Activated naive CD4-positive, alpha-beta T cell treated with anti-CD3 and anti-CD28 coated beads, Interleukin-2, amount 50 U/mL, for 24 hours (primary cell): ENCODE measurements around the gene CPVL.
"Not testable (repeated sequence)": the region's sequence is repeated elsewhere in the genome, so short reads cannot be mapped to it uniquely, and the experiment has no call there.

ENCODE experiments used
- H3K27ac Mint-ChIP-seq: one replicate; pipeline ENCODE4 v1.8.0; 2021; ENCODE audit warnings: mild to moderate bottlenecking, mixed read lengths
- H3K27me3 Mint-ChIP-seq: one replicate; pipeline ENCODE4 v1.8.0; 2021; ENCODE audit warnings: mixed read lengths
- H3K36me3 Mint-ChIP-seq: one replicate; pipeline ENCODE4 v1.8.0; 2021; ENCODE audit warnings: mixed read lengths
- H3K4me1 Mint-ChIP-seq: one replicate; pipeline ENCODE4 v1.8.0; 2021; ENCODE audit warnings: mixed read lengths
- H3K4me3 Mint-ChIP-seq: one replicate; pipeline ENCODE4 v1.8.0; 2021; ENCODE audit warnings: mild to moderate bottlenecking, mixed read lengths
- H3K9me3 Mint-ChIP-seq: one replicate; pipeline ENCODE4 v1.8.0; 2021; ENCODE audit warnings: mixed read lengths

The CPVL gene

DNA sequence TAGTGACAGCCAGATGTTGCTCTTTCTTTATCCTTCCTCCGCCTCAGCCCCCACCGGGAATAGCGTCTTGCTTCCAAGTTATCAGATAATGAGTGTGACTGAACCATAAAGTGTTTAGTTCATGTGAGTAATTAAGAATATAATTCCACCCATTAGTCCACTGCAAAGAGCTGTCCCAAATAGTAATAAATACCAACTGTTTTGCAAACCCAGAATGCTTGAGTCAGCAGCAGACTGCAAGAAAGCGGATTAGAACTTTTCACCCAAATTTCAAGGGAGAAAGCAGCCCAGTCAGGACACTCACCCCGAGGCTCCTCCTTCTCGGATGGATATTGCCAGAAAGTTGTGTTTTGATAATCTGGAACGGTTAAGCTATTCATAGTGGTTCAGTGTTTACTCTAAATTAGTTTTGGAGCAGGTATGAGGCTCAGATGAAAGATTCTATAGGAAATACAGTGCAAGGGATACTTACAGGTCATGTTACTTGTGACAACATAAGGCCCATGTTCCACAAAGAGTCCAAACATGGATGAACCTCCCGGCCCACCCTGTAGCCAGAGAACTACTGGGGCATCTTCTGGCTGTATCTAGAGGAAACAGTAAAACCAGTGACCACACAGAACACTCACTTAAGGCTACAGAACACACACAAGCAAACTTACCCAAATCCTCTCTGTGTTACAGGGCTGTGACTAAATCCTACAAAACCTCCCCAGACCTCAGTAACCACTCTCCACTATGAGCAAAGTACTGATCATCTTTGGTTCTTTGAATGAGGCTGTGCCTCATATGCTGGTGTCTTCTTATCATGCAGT lies 50.5 kb downstream of the CPVL start:
- H3K4me3 Mint-ChIP-seq: no peak overlapping the region
- no peak overlapping the region for H3K27ac Mint-ChIP-seq
- H3K4me1 Mint-ChIP-seq: peaks cover 3% of the 10 kb centered on the region
- H3K27me3 Mint-ChIP-seq: peaks cover 1% of the 10 kb centered on the region
- H3K36me3 Mint-ChIP-seq: no peaks in the 10 kb centered on the region
- H3K9me3 Mint-ChIP-seq: no peaks in the 10 kb centered on the region

GRCh38 chr7:29093091-29093490 lies 53.2 kb downstream of the CPVL start:
- not testable (repeated sequence) for H3K4me3 Mint-ChIP-seq, H3K36me3 Mint-ChIP-seq, H3K9me3 Mint-ChIP-seq, H3K27me3 Mint-ChIP-seq, H3K4me1 Mint-ChIP-seq, H3K27ac Mint-ChIP-seq

GRCh38 chr7:29091715-29092114 lies 54.6 kb downstream of the CPVL start:
- Mint-ChIP-seq H3K4me1 (peaks cover 9% of the 10 kb centered on the region), H3K4me3 (peak overlapping the region; percentile 6), H3K36me3 (no peaks in the 10 kb centered on the region), H3K9me3 (no peaks in the 10 kb centered on the region), H3K27me3 (peaks cover 3% of the 10 kb centered on the region), H3K27ac (no peak overlapping the region)

DNA sequence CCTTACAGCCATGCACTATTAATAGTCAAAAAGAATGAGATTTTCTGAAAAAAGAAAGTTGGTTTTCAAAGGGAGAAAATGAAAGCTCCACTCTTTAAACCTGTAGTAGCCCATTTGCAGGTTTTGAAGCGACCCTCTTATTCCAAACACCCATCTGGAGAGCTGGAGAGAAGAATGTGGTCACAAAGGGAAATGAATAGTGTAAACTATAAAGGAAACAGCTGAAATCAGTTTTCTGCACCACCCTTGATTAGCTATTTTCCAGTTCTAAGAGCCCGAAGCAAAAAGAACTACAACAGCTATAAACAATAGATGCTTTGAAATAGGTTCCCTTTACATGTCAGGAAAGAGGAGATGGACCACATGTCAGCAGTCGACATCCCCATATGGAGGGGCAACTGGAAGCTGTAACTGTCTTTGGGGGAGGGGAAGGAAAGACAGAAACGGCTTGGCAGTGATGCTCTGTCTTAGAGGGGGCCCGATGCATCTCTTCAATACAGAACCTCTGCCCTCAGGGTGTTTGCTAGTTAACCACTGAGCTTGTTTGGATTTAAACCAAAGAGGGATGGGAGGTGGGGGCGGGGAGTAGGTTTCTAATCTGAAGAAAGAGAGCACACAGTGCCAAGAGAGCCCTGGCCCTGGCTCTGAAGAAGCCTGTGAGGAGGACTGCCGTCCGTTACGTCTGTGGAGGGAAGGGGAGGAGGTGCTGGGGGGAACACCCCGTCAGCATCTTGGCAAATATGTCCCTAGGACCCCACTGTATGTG lies 55.3 kb downstream of the CPVL start:
- Mint-ChIP-seq H3K27me3 (peaks cover 3% of the 10 kb centered on the region), H3K36me3 (no peaks in the 10 kb centered on the region), H3K4me1 (peaks cover 9% of the 10 kb centered on the region), H3K4me3 (peak overlapping the region; percentile 6), H3K27ac (peak overlapping the region; percentile 10), H3K9me3 (no peaks in the 10 kb centered on the region)

- Mint-ChIP-seq H3K27ac (no peak overlapping the region), H3K4me1 (peaks cover 9% of the 10 kb centered on the region), H3K9me3 (no peaks in the 10 kb centered on the region), H3K36me3 (no peaks in the 10 kb centered on the region), H3K4me3 (no peak overlapping the region), H3K27me3 (peaks cover 3% of the 10 kb centered on the region)
Measured at GRCh38 chr7:29090151-29090805, 56.1 kb downstream of the CPVL start.

- Mint-ChIP-seq H3K27me3 (peaks cover 2% of the 10 kb centered on the region), H3K36me3 (no peaks in the 10 kb centered on the region), H3K27ac (no peak overlapping the region), H3K9me3 (no peaks in the 10 kb centered on the region), H3K4me3 (no peak overlapping the region), H3K4me1 (peaks cover 9% of the 10 kb centered on the region)
Measured at GRCh38 chr7:29087840-29088170, 58.5 kb downstream of the CPVL start.

- Mint-ChIP-seq H3K36me3 (no peaks in the 10 kb centered on the region), H3K4me1 (peaks cover 9% of the 10 kb centered on the region), H3K27me3 (peaks cover 2% of the 10 kb centered on the region), H3K9me3 (no peaks in the 10 kb centered on the region), H3K27ac (no peak overlapping the region), H3K4me3 (no peak overlapping the region)
Measured at GRCh38 chr7:29086545-29086944, 59.8 kb downstream of the CPVL start.

DNA sequence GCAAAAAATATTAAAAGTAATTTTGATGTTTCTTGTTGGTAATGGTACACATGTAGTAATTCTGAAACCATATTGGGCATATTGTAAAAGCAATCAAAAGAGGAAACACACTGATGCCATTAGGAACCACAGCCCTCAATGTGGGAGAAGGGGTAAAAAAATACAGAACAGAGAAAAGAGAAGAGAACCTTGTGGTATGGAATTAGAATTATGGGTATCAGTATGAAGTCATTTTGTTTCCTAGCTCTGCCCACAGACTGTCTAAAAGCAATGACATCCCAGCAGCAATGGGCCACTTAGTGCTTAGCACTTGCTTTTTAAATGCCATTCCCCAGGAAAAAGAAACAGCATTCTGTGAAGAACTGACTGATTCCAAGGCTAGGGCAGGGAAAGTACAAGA lies 61.5 kb downstream of the CPVL start:
- Mint-ChIP-seq H3K9me3 (no peaks in the 10 kb centered on the region), H3K27me3 (no peaks in the 10 kb centered on the region), H3K27ac (no peak overlapping the region), H3K4me1 (no peaks in the 10 kb centered on the region), H3K4me3 (no peak overlapping the region), H3K36me3 (no peaks in the 10 kb centered on the region)

DNA sequence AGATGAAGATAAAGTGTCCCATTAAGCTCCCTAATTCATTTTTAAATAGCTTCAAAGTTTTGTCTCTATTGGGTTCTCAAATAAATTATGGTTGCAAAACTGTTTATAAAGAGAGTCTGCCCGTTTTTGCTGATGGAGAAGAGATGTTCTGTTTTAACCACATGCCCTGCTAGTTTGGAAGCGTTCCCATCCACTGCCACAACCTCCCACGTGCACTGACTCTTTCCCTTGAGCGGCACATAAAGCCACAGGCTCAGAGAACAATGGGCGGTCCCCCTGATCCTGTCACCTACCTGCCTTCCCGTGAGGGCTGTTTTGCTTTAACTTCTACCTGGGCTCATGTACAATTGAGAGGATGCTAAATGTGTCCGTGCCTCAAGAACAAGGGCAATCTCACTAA lies 65.5 kb downstream of the CPVL start:
- H3K27me3 Mint-ChIP-seq: no peaks in the 10 kb centered on the region
- H3K9me3 Mint-ChIP-seq: no peaks in the 10 kb centered on the region
- H3K4me1 Mint-ChIP-seq: no peaks in the 10 kb centered on the region
- no peak overlapping the region for H3K27ac Mint-ChIP-seq
- no peak overlapping the region for H3K4me3 Mint-ChIP-seq
- no peaks in the 10 kb centered on the region for H3K36me3 Mint-ChIP-seq

DNA sequence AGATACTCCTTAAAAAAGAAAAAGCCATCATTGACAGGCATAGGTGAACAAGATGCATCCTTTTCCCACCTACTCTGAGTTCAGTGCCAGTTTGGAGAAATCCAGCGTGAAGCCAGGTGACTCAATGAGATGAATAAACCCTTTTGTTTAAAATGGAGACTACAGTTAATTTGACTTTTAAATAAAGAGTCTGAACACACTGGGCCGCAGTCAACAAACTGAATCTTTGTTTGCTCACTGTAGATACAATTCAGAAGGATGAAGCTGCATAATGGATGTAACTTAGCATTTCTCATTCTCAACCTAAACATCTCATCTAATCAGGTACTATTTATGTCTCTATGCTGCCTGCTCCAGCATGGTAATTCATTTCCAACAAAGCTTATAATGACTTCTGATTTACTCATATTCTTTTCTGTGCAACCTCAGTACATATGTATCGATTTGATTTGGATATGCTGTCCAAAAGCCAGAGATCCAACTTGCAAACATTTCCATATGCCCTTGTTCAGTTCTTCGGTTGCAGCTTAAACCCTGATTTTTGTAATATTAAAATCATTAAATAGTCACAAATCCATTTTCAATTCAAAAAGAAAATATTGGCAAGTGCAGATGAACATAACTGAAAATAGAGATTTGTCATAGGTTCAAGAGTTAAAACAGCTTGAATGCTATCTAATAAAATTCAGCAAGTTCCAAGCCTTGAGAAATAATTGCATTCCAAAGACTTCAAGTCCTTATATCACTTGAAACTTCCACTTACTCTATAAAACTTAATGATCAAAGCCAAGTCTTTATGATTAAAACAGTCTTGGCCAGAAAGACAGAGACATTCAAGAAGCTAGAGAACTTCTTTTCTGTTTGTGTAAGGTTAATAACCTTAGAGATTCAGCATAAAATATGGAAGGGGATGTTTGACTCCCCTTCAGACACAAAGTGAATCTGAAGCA lies 67.8 kb downstream of the CPVL start:
- no peaks in the 10 kb centered on the region for H3K4me1 Mint-ChIP-seq
- H3K9me3 Mint-ChIP-seq: no peaks in the 10 kb centered on the region
- no peak overlapping the region for H3K27ac Mint-ChIP-seq
- H3K36me3 Mint-ChIP-seq: no peaks in the 10 kb centered on the region
- no peak overlapping the region for H3K4me3 Mint-ChIP-seq
- H3K27me3 Mint-ChIP-seq: no peaks in the 10 kb centered on the region

DNA sequence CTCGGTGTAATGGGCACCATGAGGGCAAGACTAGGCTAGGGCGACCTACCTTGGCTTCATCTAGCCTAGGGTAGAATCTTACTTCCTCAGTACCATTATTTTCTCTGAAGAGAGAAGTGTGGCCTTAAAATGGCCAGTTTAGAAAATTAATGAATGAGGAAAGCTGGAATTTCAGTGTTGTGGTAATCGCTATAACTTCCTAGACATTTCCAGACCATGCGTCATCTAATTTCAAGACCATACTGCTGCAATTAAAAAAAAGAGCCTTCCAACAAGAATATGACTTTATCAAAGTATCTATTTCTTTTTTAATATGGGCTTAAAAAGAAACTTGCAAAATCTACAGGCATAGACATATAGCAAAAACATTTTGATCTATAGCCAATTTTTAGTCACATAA lies 68.5 kb downstream of the CPVL start:
- Mint-ChIP-seq H3K27me3 (no peaks in the 10 kb centered on the region), H3K27ac (no peak overlapping the region), H3K36me3 (no peaks in the 10 kb centered on the region), H3K9me3 (no peaks in the 10 kb centered on the region), H3K4me3 (no peak overlapping the region), H3K4me1 (no peaks in the 10 kb centered on the region)

- H3K27ac Mint-ChIP-seq: no peak overlapping the region
- H3K4me1 Mint-ChIP-seq: no peaks in the 10 kb centered on the region
- H3K9me3 Mint-ChIP-seq: no peaks in the 10 kb centered on the region
- H3K36me3 Mint-ChIP-seq: no peaks in the 10 kb centered on the region
- no peak overlapping the region for H3K4me3 Mint-ChIP-seq
- no peaks in the 10 kb centered on the region for H3K27me3 Mint-ChIP-seq
Measured at GRCh38 chr7:29077176-29077575, 69.2 kb downstream of the CPVL start.

DNA sequence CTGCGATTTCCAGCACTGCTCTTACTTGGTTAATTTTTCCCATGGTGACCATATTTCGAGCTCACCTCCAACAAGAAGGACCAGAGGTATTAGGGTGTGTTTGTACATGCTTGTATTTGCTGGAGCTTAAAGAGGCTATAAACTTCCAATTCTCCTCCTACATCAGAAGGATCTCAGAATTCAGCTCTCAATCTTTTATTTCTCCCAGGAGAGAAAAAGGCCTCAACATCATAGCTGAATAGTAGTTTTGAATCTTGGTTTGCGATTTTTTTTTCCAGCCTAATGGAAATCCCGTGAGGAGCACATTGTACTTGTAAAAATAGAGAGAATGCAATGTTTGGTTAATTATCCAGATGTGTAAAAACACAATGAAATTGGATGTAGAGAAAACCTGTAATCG lies 69.7 kb downstream of the CPVL start:
- Mint-ChIP-seq H3K27me3 (no peaks in the 10 kb centered on the region), H3K9me3 (no peaks in the 10 kb centered on the region), H3K27ac (no peak overlapping the region), H3K4me1 (no peaks in the 10 kb centered on the region), H3K36me3 (no peaks in the 10 kb centered on the region), H3K4me3 (no peak overlapping the region)

DNA sequence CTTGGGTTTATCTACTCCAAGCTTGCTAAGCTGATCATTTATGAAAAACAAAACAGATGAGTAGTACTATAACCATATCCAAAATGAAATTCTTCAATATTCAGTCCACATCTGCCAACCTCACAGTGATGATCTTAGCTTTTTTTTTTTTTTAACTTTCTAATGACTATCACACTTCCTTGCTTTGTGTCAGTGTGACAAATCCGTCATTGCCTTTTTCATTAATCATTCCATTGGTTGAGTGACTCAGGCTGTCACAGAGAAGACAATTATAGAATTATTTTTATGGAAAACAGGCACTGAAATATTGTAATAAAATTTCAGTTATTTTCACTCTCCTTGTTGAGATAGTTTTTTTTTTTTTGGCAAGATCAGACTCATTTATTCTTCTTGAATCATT lies 70.7 kb downstream of the CPVL start:
- Mint-ChIP-seq H3K36me3 (no peaks in the 10 kb centered on the region), H3K9me3 (no peaks in the 10 kb centered on the region), H3K27me3 (no peaks in the 10 kb centered on the region), H3K4me3 (no peak overlapping the region), H3K27ac (no peak overlapping the region), H3K4me1 (no peaks in the 10 kb centered on the region)

DNA sequence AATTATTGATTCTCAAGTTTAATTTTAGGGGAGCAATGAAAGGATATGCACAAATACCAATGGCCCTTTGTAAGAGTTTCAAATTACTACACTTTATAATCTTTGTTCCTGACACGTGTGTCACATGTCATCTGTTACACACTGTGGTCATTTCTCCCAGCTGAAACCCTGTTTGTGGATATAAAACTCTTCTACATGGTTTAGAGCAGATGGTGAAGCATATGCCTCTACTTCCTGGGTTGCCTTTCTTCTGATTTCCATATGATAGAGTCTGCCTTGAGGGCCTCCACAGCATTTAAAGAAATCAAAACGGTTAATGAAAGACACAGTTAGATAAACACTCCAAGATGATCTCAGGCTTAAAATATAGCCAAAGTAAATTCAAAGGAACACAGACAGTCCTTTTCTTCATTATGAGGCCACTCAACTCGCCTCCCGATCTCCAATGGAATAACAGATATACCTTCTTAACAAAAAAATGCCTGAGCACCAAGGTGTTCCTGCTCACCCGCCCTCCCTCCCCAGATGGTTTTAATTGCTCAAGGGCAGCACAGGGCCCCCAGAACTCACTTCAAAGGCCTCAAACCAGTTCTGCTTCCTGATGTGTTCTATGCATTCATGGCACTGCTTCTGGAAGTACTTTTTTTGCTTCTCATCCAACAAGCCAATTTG lies 75.0 kb downstream of the CPVL start:
- Mint-ChIP-seq H3K4me1 (no peaks in the 10 kb centered on the region), H3K9me3 (no peaks in the 10 kb centered on the region), H3K27me3 (no peaks in the 10 kb centered on the region), H3K4me3 (no peak overlapping the region), H3K36me3 (no peaks in the 10 kb centered on the region), H3K27ac (no peak overlapping the region)
